ENCODE measurements around the gene DLGAP4. TPM values are rescaled to one million over a fixed set of nuclear protein-coding genes. Genes with fewer than 3 reads are reported as not detected.

Gene DLGAP4
- total and polyA plus RNA-seq, 2 of the 13 experiments (the other 11 are each of a cell fraction or from before 2014, with no cell fraction given), result 15.2 to 26.7 TPM

DNA sequence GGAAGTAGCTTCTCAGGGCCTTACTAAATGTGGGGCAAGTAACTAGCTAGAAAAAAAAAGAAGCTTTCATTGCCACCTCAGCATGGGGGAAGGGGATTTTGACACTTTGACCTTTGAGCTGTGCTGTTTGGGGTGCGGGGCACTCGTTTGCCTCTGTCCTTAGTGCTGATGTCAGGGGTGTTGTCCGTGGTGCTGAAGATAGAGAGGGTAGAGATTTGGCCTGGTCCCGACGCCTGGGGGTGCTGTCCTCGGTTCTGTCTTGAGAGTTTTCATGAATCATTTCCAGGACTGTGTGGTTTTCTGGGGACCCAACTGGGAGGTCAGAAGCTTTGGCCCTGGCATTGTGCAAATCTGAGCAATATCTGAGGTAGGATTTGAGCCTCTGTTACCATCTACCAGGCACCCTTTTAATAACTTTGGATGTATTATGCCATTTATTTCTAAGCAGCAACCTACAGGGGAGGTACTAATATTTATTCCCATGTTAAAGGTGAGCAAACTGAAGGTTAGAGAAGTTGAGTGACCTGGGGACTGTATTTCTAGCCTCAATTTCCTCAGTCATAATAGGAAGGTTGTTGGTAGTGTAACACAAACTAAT, 78.0 kb downstream of the DLGAP4 start (continued):
- peak; percentile 100 for TF ChIP-seq RNF219 (CRISPR knock-in tag; IDR thresholded peaks at IDR 0.05)
- peak; percentile 99 for TF ChIP-seq AFF4 (CRISPR knock-in tag; IDR thresholded peaks at IDR 0.05)
- TF ChIP-seq NONO (IDR thresholded peaks at IDR 0.05), result no peak
- TF ChIP-seq NONO (CRISPR knock-in tag; conservative IDR thresholded peaks at IDR 0.05), result peak; percentile 85
- peak; percentile 99 for TF ChIP-seq ZNF691 (CRISPR knock-in tag; IDR thresholded peaks at IDR 0.05; ENCODE audit: borderline replicate concordance, low read depth)
- TF ChIP-seq, protein P1, sequence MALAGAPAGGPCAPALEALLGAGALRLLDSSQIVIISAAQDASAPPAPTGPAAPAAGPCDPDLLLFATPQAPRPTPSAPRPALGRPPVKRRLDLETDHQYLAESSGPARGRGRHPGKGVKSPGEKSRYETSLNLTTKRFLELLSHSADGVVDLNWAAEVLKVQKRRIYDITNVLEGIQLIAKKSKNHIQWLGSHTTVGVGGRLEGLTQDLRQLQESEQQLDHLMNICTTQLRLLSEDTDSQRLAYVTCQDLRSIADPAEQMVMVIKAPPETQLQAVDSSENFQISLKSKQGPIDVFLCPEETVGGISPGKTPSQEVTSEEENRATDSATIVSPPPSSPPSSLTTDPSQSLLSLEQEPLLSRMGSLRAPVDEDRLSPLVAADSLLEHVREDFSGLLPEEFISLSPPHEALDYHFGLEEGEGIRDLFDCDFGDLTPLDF (CRISPR knock-in tag; IDR thresholded peaks at IDR 0.05), result peak; percentile 99
- peak; percentile 100 for TF ChIP-seq ZNF333 (CRISPR knock-in tag; IDR thresholded peaks at IDR 0.05; ENCODE audit: borderline replicate concordance)
- TF ChIP-seq MXD4 (CRISPR knock-in tag; IDR thresholded peaks at IDR 0.05), result peak; percentile 100
- TF ChIP-seq REL (CRISPR knock-in tag; conservative IDR thresholded peaks at IDR 0.05), result peak; percentile 100
- peak; percentile 91 for TF ChIP-seq LCORL (IDR thresholded peaks at IDR 0.05)
- TF ChIP-seq LCORL (CRISPR knock-in tag; IDR thresholded peaks at IDR 0.05), result peak; percentile 99
- TF ChIP-seq, protein P2, sequence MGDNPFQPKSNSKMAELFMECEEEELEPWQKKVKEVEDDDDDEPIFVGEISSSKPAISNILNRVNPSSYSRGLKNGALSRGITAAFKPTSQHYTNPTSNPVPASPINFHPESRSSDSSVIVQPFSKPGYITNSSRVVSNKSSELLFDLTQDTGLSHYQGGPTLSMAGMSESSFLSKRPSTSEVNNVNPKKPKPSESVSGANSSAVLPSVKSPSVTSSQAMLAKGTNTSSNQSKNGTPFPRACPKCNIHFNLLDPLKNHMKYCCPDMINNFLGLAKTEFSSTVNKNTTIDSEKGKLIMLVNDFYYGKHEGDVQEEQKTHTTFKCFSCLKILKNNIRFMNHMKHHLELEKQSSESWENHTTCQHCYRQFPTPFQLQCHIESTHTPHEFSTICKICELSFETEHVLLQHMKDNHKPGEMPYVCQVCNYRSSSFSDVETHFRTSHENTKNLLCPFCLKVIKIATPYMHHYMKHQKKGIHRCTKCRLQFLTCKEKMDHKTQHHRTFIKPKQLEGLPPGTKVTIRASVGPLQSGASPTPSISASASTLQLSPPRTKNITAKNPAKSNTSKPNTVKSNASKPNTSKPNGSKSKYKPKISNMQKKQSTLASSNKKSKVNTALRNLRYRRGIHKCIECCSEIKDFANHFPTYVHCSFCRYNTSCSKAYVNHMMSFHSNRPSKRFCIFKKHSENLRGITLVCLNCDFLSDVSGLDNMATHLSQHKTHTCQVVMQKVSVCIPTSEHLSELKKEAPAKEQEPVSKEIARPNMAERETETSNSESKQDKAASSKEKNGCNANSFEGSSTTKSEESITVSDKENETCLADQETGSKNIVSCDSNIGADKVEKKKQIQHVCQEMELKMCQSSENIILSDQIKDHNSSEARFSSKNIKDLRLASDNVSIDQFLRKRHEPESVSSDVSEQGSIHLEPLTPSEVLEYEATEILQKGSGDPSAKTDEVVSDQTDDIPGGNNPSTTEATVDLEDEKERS (CRISPR knock-in tag; IDR thresholded peaks at IDR 0.05), result peak; percentile 100
- TF ChIP-seq NAIF1 (CRISPR knock-in tag; IDR thresholded peaks at IDR 0.05; ENCODE audit: borderline replicate concordance), result peak; percentile 98
- no peak for TF ChIP-seq CEBPB (IDR thresholded peaks at IDR 0.05; ENCODE audit: borderline replicate concordance, low read depth, low read length)
- TF ChIP-seq SETDB1 (CRISPR knock-in tag; IDR thresholded peaks at IDR 0.05; ENCODE audit: borderline replicate concordance), result no peak
- TF ChIP-seq, protein P3, sequence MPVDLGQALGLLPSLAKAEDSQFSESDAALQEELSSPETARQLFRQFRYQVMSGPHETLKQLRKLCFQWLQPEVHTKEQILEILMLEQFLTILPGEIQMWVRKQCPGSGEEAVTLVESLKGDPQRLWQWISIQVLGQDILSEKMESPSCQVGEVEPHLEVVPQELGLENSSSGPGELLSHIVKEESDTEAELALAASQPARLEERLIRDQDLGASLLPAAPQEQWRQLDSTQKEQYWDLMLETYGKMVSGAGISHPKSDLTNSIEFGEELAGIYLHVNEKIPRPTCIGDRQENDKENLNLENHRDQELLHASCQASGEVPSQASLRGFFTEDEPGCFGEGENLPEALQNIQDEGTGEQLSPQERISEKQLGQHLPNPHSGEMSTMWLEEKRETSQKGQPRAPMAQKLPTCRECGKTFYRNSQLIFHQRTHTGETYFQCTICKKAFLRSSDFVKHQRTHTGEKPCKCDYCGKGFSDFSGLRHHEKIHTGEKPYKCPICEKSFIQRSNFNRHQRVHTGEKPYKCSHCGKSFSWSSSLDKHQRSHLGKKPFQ (CRISPR knock-in tag; IDR thresholded peaks at IDR 0.05; ENCODE audit: insufficient replicate concordance), result peak; percentile 99

All from HepG2 (cell line).